Neutrophil (primary cell): Measurements from ENCODE around the gene ARID4B.
A peak's percentile ranks its signal among the peaks of the same experiment; 100 is the strongest.
"Not testable (repeated sequence)": the region's sequence is repeated elsewhere in the genome, so short reads cannot be mapped to it uniquely, and the experiment has no call there.

Experiments
- H3K27ac ChIP-seq: fragments of 200-600 bp; sonication (generic); 2 replicates; pipeline ENCODE4 v1.5.1; 2016; ENCODE audit warnings: mild to moderate bottlenecking, moderate library complexity
- H3K27me3 ChIP-seq: fragments of 200-600 bp; sonication (generic); 2 replicates; pipeline ENCODE4 v1.6.0; 2016; ENCODE audit warnings: mild to moderate bottlenecking
- H3K36me3 ChIP-seq: fragments of 200-600 bp; sonication (generic); 2 replicates; pipeline ENCODE4 v1.5.1; 2017
- H3K4me1 ChIP-seq, 2 experiments: fragments of 200-600 bp in 1 of 2; sonication (generic) in 1 of 2; 1 replicate in 1 of 2; 2 replicates in 1 of 2; pipeline versions ENCODE4 v1.5.1 to v1.6.1; 2013 to 2016; ENCODE audit warnings: low read depth in 1 of 2, low read length in 1 of 2, mild to moderate bottlenecking in 1 of 2, moderate library complexity in 1 of 2; ENCODE audit not compliant: control insufficient read depth in 1 of 2, insufficient read depth in 1 of 2
- H3K4me3 ChIP-seq, 2 experiments: fragments of 200-600 bp in 1 of 2; sonication (generic) in 1 of 2; 1 replicate in 1 of 2; 2 replicates in 1 of 2; pipeline ENCODE4 v1.5.1; 2013 to 2016; ENCODE audit warnings: low read depth in 1 of 2, low read length in 1 of 2, mild to moderate bottlenecking in 1 of 2, moderate library complexity in 1 of 2
- H3K9me3 ChIP-seq: fragments of 200-600 bp; sonication (generic); 2 replicates; pipeline ENCODE4 v1.5.1; 2016
- TF ChIP-seq, protein P1 (sequence below): fragments of 200-600 bp; sonication (generic); IDR thresholded peaks from 2 replicates; pipeline ENCODE4 v1.5.1; 2016; ENCODE audit warnings: antibody characterized with exemption

The ARID4B gene

DNA sequence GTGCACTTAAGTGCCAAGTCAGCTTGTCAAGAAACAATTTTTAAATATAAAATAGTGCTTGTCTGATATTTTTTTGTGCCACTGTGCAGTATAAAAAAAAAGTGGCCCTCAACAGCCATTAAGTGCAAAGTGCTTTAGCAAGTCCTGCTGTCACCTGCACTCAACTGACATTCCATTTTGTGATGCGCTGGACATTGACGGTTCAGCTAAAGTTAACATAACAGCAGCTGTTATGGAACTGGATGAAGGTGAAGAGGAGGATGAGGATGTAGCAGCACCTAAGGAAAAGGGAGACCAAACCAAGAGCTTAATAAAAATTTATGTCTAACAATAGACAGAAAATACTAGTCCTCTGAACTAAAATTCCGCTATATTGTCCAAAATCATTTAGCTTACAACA lies 159.6 kb downstream of the ARID4B start:
- Histone ChIP-seq H3K4me3 (no peak overlapping the region), H3K9me3 (no peaks in the 10 kb centered on the region), H3K27me3 (no peaks in the 10 kb centered on the region), H3K36me3 (peaks cover 63% of the 10 kb centered on the region), H3K27ac (no peak overlapping the region), H3K4me1 (no peaks in the 10 kb centered on the region)
- TF ChIP-seq, protein P1, sequence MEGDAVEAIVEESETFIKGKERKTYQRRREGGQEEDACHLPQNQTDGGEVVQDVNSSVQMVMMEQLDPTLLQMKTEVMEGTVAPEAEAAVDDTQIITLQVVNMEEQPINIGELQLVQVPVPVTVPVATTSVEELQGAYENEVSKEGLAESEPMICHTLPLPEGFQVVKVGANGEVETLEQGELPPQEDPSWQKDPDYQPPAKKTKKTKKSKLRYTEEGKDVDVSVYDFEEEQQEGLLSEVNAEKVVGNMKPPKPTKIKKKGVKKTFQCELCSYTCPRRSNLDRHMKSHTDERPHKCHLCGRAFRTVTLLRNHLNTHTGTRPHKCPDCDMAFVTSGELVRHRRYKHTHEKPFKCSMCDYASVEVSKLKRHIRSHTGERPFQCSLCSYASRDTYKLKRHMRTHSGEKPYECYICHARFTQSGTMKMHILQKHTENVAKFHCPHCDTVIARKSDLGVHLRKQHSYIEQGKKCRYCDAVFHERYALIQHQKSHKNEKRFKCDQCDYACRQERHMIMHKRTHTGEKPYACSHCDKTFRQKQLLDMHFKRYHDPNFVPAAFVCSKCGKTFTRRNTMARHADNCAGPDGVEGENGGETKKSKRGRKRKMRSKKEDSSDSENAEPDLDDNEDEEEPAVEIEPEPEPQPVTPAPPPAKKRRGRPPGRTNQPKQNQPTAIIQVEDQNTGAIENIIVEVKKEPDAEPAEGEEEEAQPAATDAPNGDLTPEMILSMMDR = no peak

DNA sequence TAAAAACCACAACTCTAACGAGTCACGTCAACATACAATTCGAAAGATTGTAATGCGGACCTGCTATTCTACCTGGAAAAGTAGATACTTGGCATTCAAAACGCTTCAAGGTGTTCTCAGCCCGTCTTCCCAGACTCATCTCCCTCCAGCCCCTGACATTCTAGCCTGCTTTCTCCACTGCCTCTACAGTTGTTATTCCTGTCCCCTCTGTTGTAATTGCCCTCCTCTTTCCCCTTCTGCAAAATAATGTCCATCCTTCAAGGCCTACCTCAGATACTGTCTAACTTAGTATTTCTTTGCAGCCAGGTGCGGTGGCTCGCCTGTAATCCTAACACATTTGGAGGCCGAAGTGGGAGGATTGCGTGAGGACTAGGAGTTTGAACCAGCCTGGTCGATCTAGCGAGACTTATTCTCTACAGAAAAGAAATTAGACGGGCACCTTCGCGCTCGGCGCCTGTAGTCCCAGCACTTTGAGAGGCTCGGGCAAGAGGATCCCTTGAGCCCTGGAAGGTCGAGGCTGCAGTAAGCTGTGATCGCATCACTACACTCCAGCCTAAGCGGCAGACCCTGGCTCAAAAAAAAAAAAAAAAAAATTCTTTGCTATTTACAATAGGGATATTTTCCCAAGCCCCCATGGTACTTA lies 166.2 kb downstream of the ARID4B start:
- TF ChIP-seq, protein P1 = no peak
- Histone ChIP-seq H3K4me1 (peaks cover 16 to 18% of the 10 kb centered on the region in 2 experiments), H3K9me3 (no peaks in the 10 kb centered on the region), H3K27ac (peak overlapping the region; percentile 89), H3K4me3 (peak overlapping the region; percentile 84), H3K36me3 (peaks cover 13% of the 10 kb centered on the region), H3K27me3 (no peaks in the 10 kb centered on the region)

DNA sequence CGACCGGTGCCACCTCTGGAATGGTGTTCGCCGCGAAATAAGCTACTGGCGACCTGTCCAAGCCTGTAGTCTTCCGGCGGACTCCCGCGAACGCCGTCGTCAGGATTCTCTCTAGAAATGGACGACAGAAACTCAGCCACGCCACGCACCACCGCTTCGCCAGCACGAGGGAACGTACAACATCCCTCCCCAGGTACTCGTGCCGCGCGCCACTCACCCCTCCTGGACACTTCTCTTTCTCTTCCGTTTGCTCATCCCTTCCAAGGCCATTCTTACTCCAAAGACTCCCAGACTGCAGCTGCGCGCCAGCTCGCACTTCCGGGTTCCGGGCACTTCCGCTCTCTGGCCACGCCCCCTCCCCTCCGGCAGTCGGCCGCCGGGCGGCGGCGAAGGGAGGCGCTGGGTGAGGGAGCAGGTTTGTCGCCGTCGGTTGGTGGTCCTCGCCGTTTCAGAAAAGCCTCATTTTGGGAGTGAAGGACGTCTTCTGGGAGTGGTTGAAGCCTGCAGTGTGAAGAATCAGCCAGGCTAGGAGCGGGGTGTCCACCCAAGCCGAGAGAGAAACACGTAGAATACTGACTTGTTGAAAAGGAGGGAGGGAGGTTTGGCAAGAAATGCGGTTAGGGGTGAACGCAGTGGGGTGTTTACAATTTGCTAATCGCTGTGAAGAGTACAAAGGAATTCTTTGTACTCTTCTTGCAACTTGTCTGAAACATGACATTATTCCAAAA lies 166.9 kb downstream of the ARID4B start, which contains the start of gene RBM34:
TSS of gene RBM34 (minus strand) at position 294 of the 728 bp plus-strand sequence. CDS start at position 270, 24 bp downstream.
- no peaks in the 10 kb centered on the region for H3K9me3 ChIP-seq
- peaks cover 20% of the 10 kb centered on the region for H3K36me3 ChIP-seq
- TF ChIP-seq, protein P1 = peak; percentile 85
- H3K27ac ChIP-seq = peak within 1 kb of the TSS; percentile 89
- peak within 1 kb of the TSS; percentile 84 for H3K4me3 ChIP-seq
- H3K27me3 ChIP-seq = no peaks in the 10 kb centered on the region
- H3K4me1 ChIP-seq = peaks cover 16 to 18% of the 10 kb centered on the region in 2 experiments

DNA sequence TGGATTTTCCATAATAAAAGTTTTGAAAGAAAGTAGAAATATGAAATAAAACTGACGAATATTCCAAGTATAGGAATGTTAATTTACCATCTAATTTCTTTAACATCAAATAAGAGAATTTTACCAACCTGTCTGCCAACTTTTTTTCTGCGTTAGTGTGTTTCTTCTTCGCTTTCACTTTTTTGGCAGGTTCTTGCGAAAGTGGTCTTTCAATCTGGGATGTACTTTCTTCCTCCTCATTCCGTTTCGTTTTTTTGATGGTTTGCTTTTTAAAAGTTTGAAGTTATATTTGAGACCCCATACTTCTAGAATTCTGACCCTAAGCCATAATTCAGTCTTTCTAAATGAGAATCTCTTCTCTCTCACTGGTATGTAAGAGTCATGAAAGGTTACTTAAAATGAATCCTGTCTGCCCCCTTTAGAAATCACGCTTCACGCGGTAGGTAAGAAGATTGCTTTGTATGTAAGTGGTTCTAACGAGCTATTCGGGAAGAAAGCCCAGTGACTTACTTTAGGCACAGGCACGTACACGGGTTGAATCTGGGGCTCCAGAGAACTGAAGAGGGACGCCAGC lies 167.5 kb downstream of the ARID4B start:
- Histone ChIP-seq H3K4me3 (peak overlapping the region; percentile 84), H3K27me3 (no peaks in the 10 kb centered on the region), H3K4me1 (peaks cover 16 to 18% of the 10 kb centered on the region in 2 experiments), H3K27ac (peak overlapping the region; percentile 89), H3K9me3 (no peaks in the 10 kb centered on the region), H3K36me3 (peaks cover 21% of the 10 kb centered on the region)
- TF ChIP-seq, protein P1 = no peak

DNA sequence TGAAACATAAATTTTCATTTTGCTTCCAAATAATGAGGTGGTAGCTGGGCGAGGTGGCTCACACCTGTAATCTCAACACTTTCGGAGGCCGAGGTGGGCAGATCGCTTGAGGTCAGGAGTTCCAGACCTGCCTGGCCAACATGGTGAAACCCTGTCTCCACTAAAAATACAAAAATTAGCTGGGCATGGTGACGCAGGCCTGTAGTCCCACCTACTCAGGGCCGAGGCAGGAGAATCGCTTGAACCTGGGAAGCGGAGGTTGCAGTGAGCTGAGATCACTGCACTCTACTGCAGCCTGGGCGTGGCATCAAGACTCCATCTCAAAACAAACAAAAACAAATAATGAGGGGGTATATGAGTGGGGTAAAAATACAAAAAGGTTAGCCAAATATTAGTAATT lies 168.0 kb downstream of the ARID4B start:
- peak overlapping the region; percentile 84 for H3K4me3 ChIP-seq

DNA sequence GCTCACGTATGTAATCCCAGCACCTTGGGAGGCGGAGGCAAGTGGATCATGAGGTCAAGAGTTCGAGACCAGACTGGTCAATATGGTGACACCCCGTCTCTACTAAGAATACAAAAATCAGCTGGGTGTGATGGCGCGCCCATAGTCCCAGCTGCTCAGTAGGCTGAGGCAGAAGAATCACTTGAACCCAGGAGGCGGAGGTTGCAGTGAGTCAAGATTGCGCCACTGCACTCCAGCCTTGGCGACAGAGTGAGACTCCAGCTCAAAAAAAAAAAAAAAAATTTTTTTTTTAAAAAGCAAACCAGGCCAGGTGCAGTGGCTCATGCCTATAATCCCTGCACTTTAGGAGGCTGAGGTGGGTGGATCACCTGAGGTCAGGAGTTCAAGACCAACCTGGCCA lies 168.7 kb downstream of the ARID4B start:
- H3K36me3 ChIP-seq = peaks cover 21% of the 10 kb centered on the region
- not testable (repeated sequence) for H3K9me3 ChIP-seq, H3K27me3 ChIP-seq, H3K27ac ChIP-seq, H3K4me3 ChIP-seq
- peaks cover 16 to 18% of the 10 kb centered on the region in 2 experiments for H3K4me1 ChIP-seq

More for the DNA sequence above, 168.0 kb downstream of the ARID4B start:
- Histone ChIP-seq H3K4me1 (peaks cover 16 to 18% of the 10 kb centered on the region in 2 experiments), H3K27ac (peak overlapping the region; percentile 89), H3K36me3 (peaks cover 21% of the 10 kb centered on the region)
- H3K9me3 ChIP-seq, H3K27me3 ChIP-seq: not testable (repeated sequence)
